A549 (cell line): ENCODE results near the gene CLIP1. TPM values are rescaled to one million over a fixed set of nuclear protein-coding genes. Genes with fewer than 3 reads are reported as not detected.

ENCODE experiments used
- ATAC-seq, 2 experiments: fragments of 200-7000 bp in 1 of 2; fragments of >200 bp in 1 of 2; cut with Nextera tagmentation in 1 of 2; cut with Tn5 transposase in 1 of 2; 3 replicates each; pipeline versions ENCODE4 v1.8.0 to v1.9.1; 2018 to 2020; ENCODE audit warnings: mild to moderate bottlenecking in 1 of 2, moderate library complexity in 1 of 2
- CTCF ChIA-PET: fragments of 300-600 bp; sonication (Branson Sonifier 250); formaldehyde crosslinking; extraction: SDS; loops from one replicate; lab custom pipeline; 2021; ENCODE audit warnings: antibody characterized with exemption, inconsistent platforms; lab: Yijun Ruan, JAX
- POLR2A ChIA-PET: fragments of 350-600 bp; formaldehyde crosslinking; extraction: SDS; loops from one replicate; lab custom pipeline; 2021; ENCODE audit warnings: antibody characterized with exemption, inconsistent platforms; lab: Yijun Ruan, JAX
- DNase-seq, 2 experiments: peaks; one replicate each; pipeline versions ENCODE4 v3.0.0 to v3.0.0-alpha.2; 2011 to 2016; ENCODE audit warnings: low read depth in 1 of 2, low spot score in 1 of 2
- FAIRE-seq: peaks from 2 replicates; lab custom pipeline; 2011; peaks lifted over from hg19 to GRCh38; lab: Jason Lieb, UNC
- H3K27ac ChIP-seq, 2 experiments: fragments of >200 bp; sonication (Bioruptor Twin); formaldehyde crosslinking; 3 replicates each; pipeline ENCODE4 v1.5.1; 2016 to 2017
- H3K4me1 ChIP-seq: fragments of >200 bp; sonication (Bioruptor Twin); formaldehyde crosslinking; 3 replicates; pipeline ENCODE4 v1.6.1; 2016
- H3K4me2 ChIP-seq: fragments of >200 bp; sonication (Bioruptor Twin); formaldehyde crosslinking; 3 replicates; pipeline ENCODE4 v1.6.1; 2016
- H3K4me3 ChIP-seq: fragments of >200 bp; sonication (Bioruptor Twin); formaldehyde crosslinking; 3 replicates; pipeline ENCODE4 v1.5.1; 2016
- H3K9me3 ChIP-seq: fragments of >200 bp; sonication (Bioruptor Twin); formaldehyde crosslinking; 3 replicates; pipeline ENCODE4 v1.6.1; 2016
- CBX8 ChIP-seq: fragments of 200-600 bp; sonication (generic); IDR thresholded peaks from 2 replicates; pipeline ENCODE4 v1.6.1; 2016
- CEBPB ChIP-seq, 2 experiments: fragments of >200 bp in 1 of 2; sonication (Bioruptor Twin) in 1 of 2; formaldehyde crosslinking in 1 of 2; IDR thresholded peaks; 2 replicates each; pipeline ENCODE4 v1.6.1; 2012 to 2016
- EP300 ChIP-seq, 2 experiments: fragments of >200 bp; sonication (Bioruptor Twin); formaldehyde crosslinking; IDR thresholded peaks; 2 replicates in 1 of 2; 3 replicates in 1 of 2; pipeline ENCODE4 v1.6.1; 2016 to 2017
- FOSL2 ChIP-seq, 2 experiments: fragments of 450-650 bp in 1 of 2; fragments of >200 bp in 1 of 2; sonication (Bioruptor Twin) in 1 of 2; formaldehyde crosslinking; IDR thresholded peaks; 2 replicates each; pipeline versions ENCODE4 v1.5.0 to v1.6.1; 2016 to 2020; ENCODE audit warnings: mild to moderate bottlenecking in 1 of 2, moderate library complexity in 1 of 2
- HDAC2 ChIP-seq: fragments of 200-600 bp; sonication (generic); IDR thresholded peaks from 2 replicates; pipeline ENCODE4 v1.6.1; 2016
- HOXA7 ChIP-seq: fragments of 250-450 bp; sonication (Bioruptor Pico); IDR thresholded peaks from 2 replicates; pipeline ENCODE4 v1.5.0; 2020; ENCODE audit warnings: mild to moderate bottlenecking, moderate library complexity
- HOXB5 ChIP-seq: fragments of 250-450 bp; sonication (Bioruptor Pico); IDR thresholded peaks from 2 replicates; pipeline ENCODE4 v1.5.0; 2020; ENCODE audit warnings: mild to moderate bottlenecking, moderate library complexity
- KDM1A ChIP-seq: fragments of 200-600 bp; sonication (generic); IDR thresholded peaks from 2 replicates; pipeline ENCODE4 v1.6.1; 2016; ENCODE audit warnings: low read depth, mild to moderate bottlenecking
- MAFK ChIP-seq: fragments of 450-650 bp; IDR thresholded peaks from 2 replicates; pipeline ENCODE4 v1.6.1; 2014; ENCODE audit not compliant: partially characterized antibody
- MAZ ChIP-seq: fragments of 150-350 bp; IDR thresholded peaks from 2 replicates; pipeline ENCODE4 v1.6.1; 2014; ENCODE audit warnings: antibody characterized with exemption, low read depth, low read length, borderline replicate concordance
- MYC ChIP-seq: IDR thresholded peaks from 2 replicates; pipeline ENCODE4 v1.6.1; 2012; ENCODE audit warnings: mild to moderate bottlenecking, inconsistent platforms, low read length, improper control_type of control experiment, borderline replicate concordance
- NPAS2 ChIP-seq: fragments of 250-450 bp; sonication (Bioruptor Pico); IDR thresholded peaks from 2 replicates; pipeline ENCODE4 v1.8.0; 2022; ENCODE audit warnings: mild to moderate bottlenecking, moderate library complexity, borderline replicate concordance
- PHF8 ChIP-seq: fragments of 200-600 bp; sonication (generic); IDR thresholded peaks from 2 replicates; pipeline ENCODE4 v1.6.1; 2016; ENCODE audit warnings: low read depth, mild to moderate bottlenecking, antibody characterized with exemption, moderate library complexity, borderline replicate concordance
- RFX5 ChIP-seq: fragments of 450-650 bp; IDR thresholded peaks from 2 replicates; pipeline ENCODE4 v1.7.1; 2014; ENCODE audit warnings: antibody characterized with exemption, mild to moderate bottlenecking, moderate library complexity
- RNF2 ChIP-seq: fragments of 200-600 bp; sonication (generic); IDR thresholded peaks from 2 replicates; pipeline ENCODE4 v1.6.1; 2016; ENCODE audit warnings: low read depth, mild to moderate bottlenecking, antibody characterized with exemption, moderate library complexity, borderline replicate concordance
- SMC3 ChIP-seq: fragments of >200 bp; sonication (Bioruptor Twin); formaldehyde crosslinking; IDR thresholded peaks from 3 replicates; pipeline ENCODE4 v1.6.1; 2018; ENCODE audit warnings: inconsistent platforms
- TFCP2L1 ChIP-seq: fragments of 250-450 bp; sonication (Bioruptor Pico); IDR thresholded peaks from 2 replicates; pipeline ENCODE4 v1.5.0; 2021; ENCODE audit warnings: mild to moderate bottlenecking
- TP53 ChIP-seq: fragments of 250-450 bp; sonication (Bioruptor Pico); IDR thresholded peaks from 2 replicates; pipeline ENCODE4 v1.5.0; 2021; ENCODE audit warnings: mild to moderate bottlenecking, moderate library complexity
- ZFP36 ChIP-seq: fragments of 450-650 bp; IDR thresholded peaks from 2 replicates; pipeline ENCODE4 v1.6.1; 2014; ENCODE audit warnings: borderline replicate concordance; ENCODE audit not compliant: partially characterized antibody
- ZNF302 ChIP-seq: fragments of 250-450 bp; sonication (Bioruptor Pico); IDR thresholded peaks from 2 replicates; pipeline ENCODE4 v1.9.0; 2021; ENCODE audit warnings: inconsistent platforms, mild to moderate bottlenecking, moderate library complexity
- WGBS: methylation state at CpG from one replicate; pipeline ENCODE4 v1.1.6; 2017; ENCODE audit errors: missing lambda C conversion rate; 5-methylcytosine and 5-hydroxymethylcytosine counted together
- polyA plus RNA-seq, 4 experiments: library from polyadenylated mRNA; depleted of rRNA in 3 of 4; stranded (reverse); fragments of >200 nt; fragmentation: RNase III in 1 of 4; extraction: RNeasy Plus Mini Kit Qiagen cat#74134 plus additional on column Dnase treatment in 1 of 4; gene quantifications; 2 replicates in 3 of 4; 3 replicates in 1 of 4; pipeline ENCODE4 v1.2.3, GENCODE V29; 2011 to 2017
- TF ChIP-seq, protein P1 (sequence below): IDR thresholded peaks from 2 replicates; pipeline ENCODE4 v1.6.1; 2012
- TF ChIP-seq, protein P2 (sequence below): fragments of >200 bp; sonication (Bioruptor Twin); formaldehyde crosslinking; IDR thresholded peaks from 2 replicates; pipeline ENCODE4 v1.6.1; 2016
- TF ChIP-seq, protein P3 (sequence below): fragments of 150-350 bp; IDR thresholded peaks from 2 replicates; pipeline ENCODE4 v1.6.1; 2014; ENCODE audit warnings: low read depth, mild to moderate bottlenecking, low read length
- TF ChIP-seq, protein P4 (sequence below): fragments of 450-650 bp; IDR thresholded peaks from 2 replicates; pipeline ENCODE4 v1.6.1; 2014; ENCODE audit warnings: antibody characterized with exemption

CLIP1 gene
- polyA plus RNA-seq, 2 of the 4 experiments (the other 2 are of a cell fraction): 43.0 to 133 TPM

DNA sequence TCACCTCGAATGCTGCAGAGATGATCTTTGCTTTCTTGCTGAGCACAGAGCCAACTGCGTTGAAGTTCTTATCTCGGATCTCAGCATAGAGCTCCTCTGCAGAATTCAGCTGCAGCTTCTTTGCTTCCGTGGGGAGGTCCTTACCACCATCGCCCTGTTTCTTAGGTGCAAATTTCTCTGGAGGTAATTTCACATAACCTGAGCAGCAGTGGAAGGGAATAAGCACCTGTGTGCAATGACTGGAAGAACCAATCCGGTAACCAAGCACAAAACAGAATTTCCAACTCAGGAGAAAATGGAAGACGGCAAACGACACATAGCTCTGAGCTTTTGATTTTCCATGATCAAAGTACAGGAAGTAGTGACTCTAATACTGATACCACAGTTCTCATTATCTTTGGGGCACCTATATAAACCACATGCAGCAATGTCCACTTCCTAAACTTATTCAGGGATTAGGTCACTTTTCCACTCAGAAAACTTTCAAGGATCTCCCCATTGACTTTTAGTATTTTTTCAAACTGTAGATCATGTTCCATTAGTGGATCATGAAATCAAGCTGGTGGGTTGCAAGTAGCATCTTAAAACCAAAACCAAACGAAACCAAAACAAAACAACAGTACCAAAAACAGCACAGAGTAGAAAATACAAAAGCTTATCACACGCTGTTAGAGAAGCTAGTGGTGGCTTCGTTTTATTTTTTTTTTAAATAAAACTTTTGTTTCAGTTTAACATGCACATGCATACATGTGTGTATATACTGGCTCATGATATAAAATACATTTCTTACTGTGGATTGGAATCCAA is 177.7 kb downstream of the CLIP1 start:
- 79% methylated on average over 11 of the region's 11 CpGs for WGBS
- DNase-seq (no peak), ATAC-seq (no peak), FAIRE-seq (no peak)
- CTCF ChIA-PET: interaction anchor here (0.5 to 1.6 kb wide), 3 partner anchors 8 to 134 kb away, joined by 3 to 4 read pairs (median 4); no protein-coding TSS in a partner anchor
- POLR2A ChIA-PET: no interaction called here
- TF ChIP-seq TP53 (CRISPR knock-in tag): no peak
- no peak for TF ChIP-seq HOXA7 (CRISPR knock-in tag)
- no peak for TF ChIP-seq FOSL2 (IDR thresholded peaks at IDR 0.05)
- no peak for TF ChIP-seq FOSL2 (CRISPR knock-in tag; IDR thresholded peaks at IDR 0.05)
- no peak for TF ChIP-seq TFCP2L1
- no peak for TF ChIP-seq KDM1A
- TF ChIP-seq, protein P1, sequence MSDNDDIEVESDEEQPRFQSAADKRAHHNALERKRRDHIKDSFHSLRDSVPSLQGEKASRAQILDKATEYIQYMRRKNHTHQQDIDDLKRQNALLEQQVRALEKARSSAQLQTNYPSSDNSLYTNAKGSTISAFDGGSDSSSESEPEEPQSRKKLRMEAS: no peak
- TF ChIP-seq, protein P2, sequence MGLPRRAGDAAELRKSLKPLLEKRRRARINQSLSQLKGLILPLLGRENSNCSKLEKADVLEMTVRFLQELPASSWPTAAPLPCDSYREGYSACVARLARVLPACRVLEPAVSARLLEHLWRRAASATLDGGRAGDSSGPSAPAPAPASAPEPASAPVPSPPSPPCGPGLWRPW: no peak
- Histone ChIP-seq H3K4me2 (no peak overlapping the region), H3K4me3 (no peak overlapping the region), H3K27ac (no peak overlapping the region), H3K9me3 (no peaks in the 10 kb centered on the region), H3K4me1 (no peaks in the 10 kb centered on the region)

DNA sequence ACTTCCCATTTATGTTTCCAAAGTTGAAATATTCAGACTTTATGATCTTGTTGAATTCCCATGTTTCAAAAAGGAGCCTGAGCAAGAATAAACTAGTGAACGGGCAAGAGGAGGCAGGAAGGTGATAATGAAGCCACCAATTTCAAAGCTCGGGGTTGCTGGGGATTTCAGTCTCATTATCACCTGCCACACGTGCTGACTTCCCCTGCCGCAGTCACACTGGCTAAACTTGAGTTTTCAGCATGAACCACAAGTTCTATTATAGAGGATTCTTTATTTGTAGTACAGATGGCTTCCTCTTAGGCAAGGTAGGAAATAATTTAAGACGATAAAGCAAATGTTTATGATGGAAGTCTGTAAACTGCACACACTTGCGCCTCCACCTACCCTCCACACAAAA is 178.5 kb downstream of the CLIP1 start:
- Histone ChIP-seq H3K4me3 (no peak overlapping the region), H3K9me3 (no peaks in the 10 kb centered on the region), H3K4me1 (no peaks in the 10 kb centered on the region), H3K4me2 (no peak overlapping the region), H3K27ac (no peak overlapping the region)
- ATAC-seq: no peak
- no peak for FAIRE-seq
- ChIA-PET POLR2A (interaction anchor here (1.2 kb wide), 1 partner anchor 18 kb away, joined by 3 read pairs; the partner anchor contains the start of gene DIABLO), CTCF (interaction anchor here (0.6 to 1.6 kb wide), 3 partner anchors 7 to 29 kb away, joined by 4 read pairs; no protein-coding TSS in a partner anchor)
- TF ChIP-seq, protein P3, sequence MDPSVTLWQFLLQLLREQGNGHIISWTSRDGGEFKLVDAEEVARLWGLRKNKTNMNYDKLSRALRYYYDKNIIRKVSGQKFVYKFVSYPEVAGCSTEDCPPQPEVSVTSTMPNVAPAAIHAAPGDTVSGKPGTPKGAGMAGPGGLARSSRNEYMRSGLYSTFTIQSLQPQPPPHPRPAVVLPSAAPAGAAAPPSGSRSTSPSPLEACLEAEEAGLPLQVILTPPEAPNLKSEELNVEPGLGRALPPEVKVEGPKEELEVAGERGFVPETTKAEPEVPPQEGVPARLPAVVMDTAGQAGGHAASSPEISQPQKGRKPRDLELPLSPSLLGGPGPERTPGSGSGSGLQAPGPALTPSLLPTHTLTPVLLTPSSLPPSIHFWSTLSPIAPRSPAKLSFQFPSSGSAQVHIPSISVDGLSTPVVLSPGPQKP: no peak
- TF ChIP-seq HDAC2: no peak
- TF ChIP-seq, protein P1: no peak
- TF ChIP-seq RNF2: no peak
- no peak for TF ChIP-seq MAZ
- no peak for TF ChIP-seq CEBPB (IDR thresholded peaks at IDR 0.05)
- TF ChIP-seq PHF8: no peak
- TF ChIP-seq ZFP36: no peak
- no peak for TF ChIP-seq RFX5
- WGBS: 90% methylated on average over 6 of the region's 6 CpGs
- DNase-seq: no peak

DNA sequence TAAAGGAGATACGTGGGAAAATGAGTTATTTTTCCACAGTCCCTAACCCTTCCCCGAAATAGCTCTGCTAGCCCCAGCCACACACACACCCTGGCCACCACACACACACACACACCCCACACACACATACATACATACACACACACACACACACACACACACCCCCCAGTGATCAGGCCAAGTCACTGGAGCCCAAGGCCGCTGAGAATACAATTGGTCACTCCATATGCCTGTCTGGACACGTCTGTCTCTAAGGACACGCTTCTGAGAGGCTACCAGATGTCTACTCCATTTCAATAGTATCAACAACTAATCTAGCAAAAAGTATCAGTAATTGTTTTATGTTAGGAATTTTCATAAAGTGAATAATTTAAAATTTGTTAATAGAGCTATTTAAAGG is 183.6 kb downstream of the CLIP1 start:
- Histone ChIP-seq H3K27ac (no peak overlapping the region), H3K9me3 (no peaks in the 10 kb centered on the region), H3K4me1 (no peaks in the 10 kb centered on the region), H3K4me3 (no peak overlapping the region), H3K4me2 (no peak overlapping the region)
- FAIRE-seq (no peak), ATAC-seq (no peak), DNase-seq (no peak)
- 90% methylated on average over 5 of the region's 5 CpGs for WGBS
- ChIA-PET POLR2A (no interaction called here), CTCF (interaction anchor here (1.2 to 1.5 kb wide), 2 partner anchors 59 to 97 kb away, joined by 3 to 4 read pairs; no protein-coding TSS in a partner anchor)
- TF ChIP-seq SMC3 (no peak), MAFK (no peak), ZNF302 (no peak), CBX8 (no peak), ZFP36 (no peak), FOSL2 (IDR thresholded peaks at IDR 0.05) (no peak), FOSL2 (CRISPR knock-in tag; IDR thresholded peaks at IDR 0.05) (no peak), HOXB5 (CRISPR knock-in tag) (no peak), NPAS2 (CRISPR knock-in tag) (no peak), MYC (no peak), MAZ (no peak), EP300 (IDR thresholded peaks at IDR 0.05) (no peak)
- TF ChIP-seq, protein P2: no peak
- TF ChIP-seq, protein P3: no peak
- TF ChIP-seq, protein P4, sequence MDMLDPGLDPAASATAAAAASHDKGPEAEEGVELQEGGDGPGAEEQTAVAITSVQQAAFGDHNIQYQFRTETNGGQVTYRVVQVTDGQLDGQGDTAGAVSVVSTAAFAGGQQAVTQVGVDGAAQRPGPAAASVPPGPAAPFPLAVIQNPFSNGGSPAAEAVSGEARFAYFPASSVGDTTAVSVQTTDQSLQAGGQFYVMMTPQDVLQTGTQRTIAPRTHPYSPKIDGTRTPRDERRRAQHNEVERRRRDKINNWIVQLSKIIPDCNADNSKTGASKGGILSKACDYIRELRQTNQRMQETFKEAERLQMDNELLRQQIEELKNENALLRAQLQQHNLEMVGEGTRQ: no peak
- TF ChIP-seq, all 56 proteins: peak for 0
